Hematopoietic multipotent progenitor cell (in vitro differentiated cells): ENCODE results near the gene XCR1. TPM values are rescaled to one million over a fixed set of nuclear protein-coding genes. Genes with fewer than 3 reads are reported as not detected.
A peak's percentile ranks its signal among the peaks of the same experiment; 100 is the strongest.
"Not testable (repeated sequence)": the region's sequence is repeated elsewhere in the genome, so short reads cannot be mapped to it uniquely, and the experiment has no call there.

ENCODE experiments used
- DNase-seq, 3 donors: peaks; one replicate each; pipeline ENCODE4 v3.0.0-alpha.2; 2011 to 2015; ENCODE audit warnings: low read depth in 2 of 3, low spot score in 2 of 3
- total RNA-seq: library from RNA; depleted of rRNA; stranded (reverse); fragments of >200 nt; gene quantifications from one replicate; pipeline ENCODE4 v1.2.3, GENCODE V29; 2012

XCR1 gene
- total RNA-seq, 1 donor: not detected

DNA sequence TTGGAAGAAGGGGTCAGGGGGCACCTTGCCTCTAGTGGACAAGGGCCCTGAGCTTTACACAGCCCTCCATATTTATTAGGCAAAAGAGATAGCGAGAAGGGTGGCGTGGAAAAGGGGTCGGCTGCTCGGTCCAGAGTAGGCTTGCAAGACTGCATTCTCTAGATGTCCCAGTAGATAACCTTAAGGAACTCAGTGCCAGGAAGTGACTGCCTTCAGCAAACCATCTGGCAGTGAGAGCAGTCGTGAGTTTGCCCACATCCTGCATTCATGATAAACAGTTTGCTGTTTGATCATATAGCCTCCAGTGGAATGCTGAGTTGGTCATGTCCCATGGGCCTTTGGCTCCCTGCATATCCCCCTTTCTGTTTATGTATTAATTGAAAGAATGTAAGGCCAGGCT, 18.9 kb upstream of the XCR1 start:
- DNase-seq: not testable (repeated sequence)

DNA sequence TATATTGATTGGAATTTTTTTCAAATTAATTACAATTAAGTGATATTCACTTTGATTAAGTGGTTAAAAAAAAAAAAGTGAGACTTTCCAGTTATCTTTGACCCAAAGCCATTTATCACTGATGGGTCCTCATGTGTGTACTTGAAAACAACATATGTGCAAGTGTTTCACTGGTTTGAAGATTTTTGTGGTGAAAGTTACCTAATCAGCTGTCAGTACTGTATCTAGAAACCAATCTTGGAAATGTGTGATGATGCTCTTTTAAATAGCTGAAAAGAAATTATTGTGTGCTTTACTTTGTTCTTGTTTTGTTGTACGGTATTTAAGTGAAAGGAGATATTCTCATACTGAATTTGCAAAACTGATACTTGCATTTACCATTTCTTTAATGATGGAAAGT, 11.6 kb upstream of the XCR1 start:
- no peak for DNase-seq

- not testable (repeated sequence) for DNase-seq
Measured at GRCh38 chr3:46038071-46038470, 10.8 kb upstream of the XCR1 start.

DNA sequence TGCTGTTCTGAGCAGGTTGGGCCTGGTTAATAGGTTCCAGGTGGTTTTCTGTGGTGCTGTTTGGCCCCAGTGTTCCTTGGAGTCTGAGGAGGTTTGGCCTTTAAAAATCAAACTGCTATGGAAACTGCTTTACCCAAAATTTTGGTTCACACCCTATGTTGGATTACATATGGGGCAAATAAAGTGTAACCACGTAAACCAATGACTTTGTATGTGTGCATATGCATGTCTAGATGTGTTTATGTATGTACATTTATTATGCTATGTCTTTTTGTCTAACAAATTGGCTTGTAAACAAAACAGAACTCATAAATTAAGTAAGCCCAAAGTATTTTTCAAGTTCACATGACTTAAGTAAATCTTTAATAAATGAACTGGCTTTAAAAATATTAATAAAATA, 8.9 kb upstream of the XCR1 start:
- DNase-seq: no peak

DNA sequence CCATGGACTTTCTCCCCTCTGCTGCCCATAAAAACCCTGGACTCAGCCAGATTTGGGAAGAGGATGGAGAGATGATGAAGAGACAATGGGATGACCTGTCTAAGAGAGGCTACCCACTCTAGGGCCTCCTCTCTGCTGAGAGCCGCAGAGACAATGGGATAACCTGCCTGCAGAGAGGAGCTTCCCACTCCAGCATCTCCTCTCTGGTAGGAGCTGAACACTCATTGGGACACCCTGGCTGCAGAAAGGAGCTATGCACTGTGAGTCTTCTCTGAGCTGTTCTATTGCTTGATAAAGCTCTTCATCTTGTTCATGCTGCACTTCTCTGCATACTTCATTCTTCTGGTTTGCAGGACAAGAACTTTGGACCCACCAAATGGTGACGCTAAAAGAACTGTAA, 4.5 kb upstream of the XCR1 start:
- DNase-seq: no peak

DNA sequence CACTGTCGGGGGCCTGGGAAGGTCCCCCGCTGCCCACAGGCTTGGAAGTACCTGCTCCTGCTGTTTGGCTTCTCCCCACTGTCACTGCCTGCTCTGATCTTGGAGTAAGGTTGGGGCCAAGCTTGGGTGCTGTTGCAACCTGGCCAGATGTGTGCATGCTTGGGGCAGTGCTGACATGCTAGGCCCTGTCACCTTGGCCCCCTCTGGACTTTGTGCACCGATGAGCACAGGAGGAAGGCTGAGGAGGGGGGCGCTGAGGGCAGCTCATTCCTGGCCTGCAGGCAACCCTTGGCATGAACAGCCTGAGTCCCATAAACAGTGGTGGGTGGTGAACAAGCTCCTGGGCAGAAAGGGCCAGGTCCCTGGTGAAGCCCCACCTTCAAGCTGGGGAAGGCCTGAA, 4.0 kb upstream of the XCR1 start:
- DNase-seq: no peak

DNA sequence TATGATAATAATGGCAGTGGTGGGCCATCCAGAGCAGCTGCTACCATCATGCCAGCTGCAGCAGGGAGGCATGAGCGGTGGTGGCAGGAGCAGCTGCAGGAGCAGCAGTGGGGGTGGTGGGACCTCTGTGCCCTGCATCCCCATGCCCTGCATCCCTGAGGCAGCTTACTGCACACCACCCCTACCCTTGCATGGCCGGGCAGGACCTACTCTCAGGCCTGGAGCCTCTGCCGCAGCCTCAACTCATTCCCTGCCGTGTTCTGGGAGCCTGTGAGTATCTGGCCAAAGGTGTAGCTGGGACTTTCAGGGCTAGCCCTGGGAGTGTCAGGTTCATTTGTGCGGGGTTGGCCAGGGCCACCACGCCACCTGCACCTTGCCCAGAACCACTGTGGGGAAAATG, 3.3 kb upstream of the XCR1 start:
- DNase-seq: no peak

DNA sequence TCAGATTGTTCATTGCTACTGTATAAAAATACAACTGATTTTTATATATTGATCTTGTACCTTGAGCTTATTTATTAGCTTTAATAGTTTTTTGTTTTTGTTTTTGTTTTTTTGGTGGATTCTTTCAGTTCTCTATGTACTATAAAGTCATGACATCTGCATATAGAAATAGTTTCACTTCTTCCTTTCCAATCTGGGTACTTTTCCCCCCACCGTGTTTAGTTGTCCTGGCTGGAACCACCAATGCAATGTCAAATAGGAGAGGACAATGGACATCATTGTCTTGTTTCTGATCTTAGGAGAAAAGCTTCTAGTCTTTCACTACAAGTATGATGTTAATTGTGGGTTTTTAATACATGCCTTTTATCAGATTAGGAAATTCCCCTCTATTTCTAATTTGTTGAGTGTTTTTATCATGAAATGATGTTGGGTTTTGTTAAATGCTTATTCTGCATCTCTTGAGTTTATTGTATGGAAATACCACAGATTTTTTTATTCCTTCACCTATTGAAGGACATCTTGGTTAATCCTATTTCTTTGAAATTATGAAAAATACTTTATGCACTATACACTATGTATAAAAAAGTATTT, 2.8 kb upstream of the XCR1 start:
- no peak for DNase-seq

DNA sequence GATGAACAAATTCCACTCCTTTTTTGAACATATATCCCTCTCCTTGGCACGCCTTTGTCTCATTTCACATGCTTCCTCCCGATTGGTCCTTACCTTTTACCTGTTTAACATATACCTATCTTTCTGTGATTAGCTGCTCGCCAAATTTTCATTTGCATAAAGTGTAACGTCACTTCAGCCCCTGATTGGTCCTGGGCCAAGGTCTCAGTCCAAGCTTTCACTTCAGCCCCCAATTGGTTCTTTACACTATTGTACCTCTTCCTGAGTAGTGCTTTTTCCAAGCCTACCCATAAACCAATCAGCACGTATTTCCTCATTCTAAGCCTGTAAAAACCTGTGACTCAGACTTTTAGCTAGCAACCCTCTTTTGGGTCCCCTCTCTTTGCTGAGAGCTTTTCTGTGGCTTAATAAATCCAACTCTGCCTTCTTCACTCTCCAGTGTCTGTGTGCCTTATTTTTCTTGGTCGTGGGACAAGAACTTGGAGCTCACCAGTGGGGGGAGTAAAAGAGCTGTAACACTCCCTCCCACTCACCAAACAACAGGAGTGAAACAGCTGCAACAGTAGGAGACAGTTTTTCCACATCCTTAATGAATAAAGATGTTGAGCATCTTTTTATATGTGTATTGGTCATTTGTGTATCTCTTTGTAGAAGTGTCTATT, 584 bp upstream of the XCR1 start:
- DNase-seq: peak in 1 of 3 donors; percentile 5

GRCh38 chr3:46025139-46025538, 2.1 kb downstream of the XCR1 start:
- DNase-seq: no peak

DNA sequence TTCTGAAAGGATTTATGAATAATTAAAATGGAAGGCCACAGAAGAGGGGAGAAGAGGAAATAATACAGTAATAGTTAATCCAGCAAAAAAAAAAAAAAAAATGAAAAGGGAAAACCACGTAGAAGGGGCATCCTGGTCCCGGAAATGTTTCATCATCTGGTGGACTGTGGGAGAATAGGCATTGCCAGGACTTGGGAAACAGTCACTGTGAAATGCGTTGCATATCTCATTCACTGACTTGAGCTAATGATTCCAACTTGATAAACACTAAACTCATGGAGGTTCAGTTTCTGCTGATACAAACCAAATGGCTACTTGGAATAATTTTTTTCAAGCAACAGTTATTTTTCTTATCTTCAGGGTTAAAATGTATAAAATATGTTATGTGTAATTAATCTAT, 3.2 kb downstream of the XCR1 start:
- DNase-seq: no peak

DNA sequence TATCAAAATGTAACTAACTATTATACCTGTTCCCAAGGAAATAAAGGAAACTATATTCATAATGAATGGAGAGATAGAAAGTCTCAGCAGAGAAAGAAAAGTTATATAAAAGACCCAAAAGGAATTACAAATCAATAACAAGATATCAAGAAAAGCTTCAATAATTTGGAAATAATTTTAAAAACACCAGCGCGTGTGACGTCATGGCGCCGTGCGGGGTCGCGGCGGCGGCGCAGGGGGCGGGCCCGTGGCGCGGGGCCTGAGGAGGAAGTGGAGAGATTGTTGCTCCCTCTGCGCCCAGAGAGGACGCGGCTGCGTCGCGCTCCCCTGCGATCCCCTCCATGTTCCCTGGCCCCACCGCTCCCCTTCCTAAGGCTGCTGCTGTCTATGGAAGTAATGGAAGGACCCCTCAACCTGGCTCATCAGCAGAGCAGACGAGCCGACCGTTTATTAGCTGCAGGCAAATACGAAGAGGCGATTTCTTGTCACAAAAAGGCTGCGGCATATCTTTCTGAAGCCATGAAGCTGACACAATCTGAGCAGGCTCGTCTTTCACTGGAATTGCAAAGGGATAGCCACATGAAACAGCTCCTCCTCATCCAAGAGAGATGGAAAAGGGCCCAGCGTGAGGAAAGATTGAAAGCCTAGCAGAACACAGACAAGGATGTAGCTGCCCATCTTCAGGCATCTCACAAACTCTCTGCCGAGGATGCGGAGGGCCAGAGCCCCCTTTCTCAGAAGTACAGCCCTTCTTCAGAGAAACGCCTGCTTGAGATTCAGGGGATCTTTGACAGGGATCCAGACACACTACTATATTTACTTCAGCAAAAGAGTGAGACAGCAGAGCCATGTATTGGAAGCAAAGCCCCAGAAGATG, 4.1 kb downstream of the XCR1 start:
- DNase-seq: no peak

DNA sequence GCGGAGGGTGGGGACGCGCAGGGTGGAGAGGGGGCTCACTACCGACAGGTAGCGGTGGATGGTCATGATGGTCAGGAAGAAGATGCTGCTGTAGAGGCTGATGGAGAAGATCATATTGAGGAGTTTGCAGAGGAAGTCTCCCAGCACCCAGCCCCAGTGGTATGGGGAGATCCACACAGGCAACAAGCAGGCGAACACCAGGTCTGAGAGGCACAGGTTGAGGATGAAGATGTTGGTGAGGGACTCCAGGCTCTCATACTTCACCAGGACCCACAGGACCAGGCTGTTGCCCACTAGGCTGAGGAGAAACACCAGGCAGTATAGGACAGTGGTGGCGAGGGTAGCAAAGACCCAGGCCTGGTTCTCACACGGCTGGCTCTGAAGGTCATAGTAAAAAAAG, 5.8 kb downstream of the XCR1 start:
- DNase-seq: no peak

GRCh38 chr3:46020766-46021510, 6.3 kb downstream of the XCR1 start:
- no peak for DNase-seq

DNA sequence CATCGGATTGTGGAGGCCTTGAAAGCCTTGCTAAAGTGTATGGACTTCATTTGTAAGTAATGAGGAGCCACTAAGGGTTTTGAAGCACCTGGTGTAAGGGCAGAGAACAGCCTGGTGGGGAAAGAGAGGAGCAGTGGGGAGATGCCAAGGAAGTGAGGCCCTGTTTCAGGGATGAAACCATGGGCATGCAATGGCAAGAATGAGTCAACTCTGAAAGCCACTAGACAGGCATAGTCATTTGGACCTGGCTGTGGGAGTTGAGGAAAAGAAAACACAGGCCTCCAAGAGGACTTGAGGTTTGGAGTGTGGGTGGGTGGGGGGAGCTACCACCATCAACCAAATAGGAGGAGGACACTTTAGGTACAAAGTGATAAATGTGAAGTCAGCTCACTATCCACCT, 7.6 kb downstream of the XCR1 start:
- no peak for DNase-seq

DNA sequence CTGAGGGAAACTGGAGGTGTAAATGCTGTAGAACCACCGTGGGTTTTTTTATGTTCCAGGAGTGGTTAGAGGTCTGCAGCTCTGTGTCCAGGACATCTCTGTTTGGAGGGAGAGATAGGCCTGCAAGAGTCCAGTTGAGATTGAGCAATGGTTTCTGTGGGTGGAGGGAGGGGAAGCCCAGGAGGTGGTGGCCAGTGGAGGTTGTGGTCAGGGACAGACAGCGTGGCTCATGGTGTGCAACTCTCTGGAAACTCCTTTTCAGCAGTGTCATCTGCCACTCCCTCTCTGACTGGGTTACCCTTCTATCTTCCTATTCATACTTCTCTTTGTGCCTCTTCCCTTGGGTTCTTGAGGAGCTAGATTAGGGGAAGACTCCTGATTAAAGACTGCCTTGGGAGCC, 9.6 kb downstream of the XCR1 start:
- no peak for DNase-seq

DNA sequence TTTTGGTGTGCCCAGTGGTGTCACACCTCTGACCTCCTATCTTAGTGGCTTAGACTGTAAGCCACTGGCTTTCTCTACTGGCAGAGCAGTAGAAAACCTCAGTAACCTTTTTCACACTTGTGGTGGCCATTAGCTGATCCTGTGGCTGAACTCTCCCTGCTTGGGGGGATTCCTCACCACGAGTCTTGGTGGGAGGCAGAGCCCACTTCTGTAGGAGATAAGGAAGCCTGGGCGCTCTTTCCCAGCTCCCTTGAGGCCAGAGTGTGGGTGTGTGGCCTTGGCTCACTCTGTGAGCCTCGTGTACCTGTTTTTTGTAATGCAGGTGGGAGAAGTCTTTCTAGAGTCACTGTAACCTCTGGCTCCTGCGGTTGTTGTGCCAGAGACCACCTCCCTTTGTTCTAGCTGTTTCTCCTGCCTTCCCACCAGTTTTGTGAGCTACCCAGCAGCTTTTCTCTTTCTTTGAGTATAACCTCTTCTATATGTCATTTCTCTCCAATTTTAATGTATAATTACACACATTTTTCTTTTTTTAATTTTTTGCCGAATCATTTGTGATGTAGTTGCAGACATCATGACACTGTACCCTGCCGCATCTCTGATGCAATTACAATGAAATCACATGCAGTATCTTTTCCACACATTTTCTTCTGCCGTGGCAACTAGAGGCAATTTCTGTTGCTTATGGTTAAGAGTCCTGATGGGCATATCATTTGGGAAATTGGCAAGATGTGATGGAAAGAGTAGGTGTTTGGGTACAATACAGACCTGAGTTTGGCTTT, 13.8 kb downstream of the XCR1 start:
- DNase-seq: no peak

DNA sequence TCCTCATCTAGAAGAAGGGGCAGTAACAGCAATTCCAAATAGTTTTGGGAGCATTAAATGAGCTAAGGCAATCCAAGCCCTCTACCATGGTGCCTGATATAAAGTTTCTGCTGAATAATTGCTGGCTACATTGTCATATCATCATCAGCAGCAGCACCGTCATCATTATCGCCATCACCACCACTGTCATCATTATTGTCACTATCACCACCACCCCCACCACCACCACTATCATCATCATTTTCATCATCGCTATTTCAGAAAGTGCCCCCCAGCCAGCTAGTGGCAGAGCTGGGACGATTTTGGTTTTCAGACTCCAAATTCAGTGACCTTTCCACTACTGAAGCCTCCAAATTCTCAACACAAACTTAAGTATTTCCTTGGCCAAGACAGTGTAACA, 15.0 kb downstream of the XCR1 start:
- no peak for DNase-seq

- DNase-seq: no peak
Measured at GRCh38 chr3:46010519-46011113, 16.7 kb downstream of the XCR1 start.

GRCh38 chr3:46008058-46008457, 19.2 kb downstream of the XCR1 start:
- DNase-seq: no peak
